ENCODE results near the gene CYB5R4. TPM values are rescaled to one million over a fixed set of nuclear protein-coding genes. Genes with fewer than 3 reads are reported as not detected.

The CYB5R4 gene, protein sequence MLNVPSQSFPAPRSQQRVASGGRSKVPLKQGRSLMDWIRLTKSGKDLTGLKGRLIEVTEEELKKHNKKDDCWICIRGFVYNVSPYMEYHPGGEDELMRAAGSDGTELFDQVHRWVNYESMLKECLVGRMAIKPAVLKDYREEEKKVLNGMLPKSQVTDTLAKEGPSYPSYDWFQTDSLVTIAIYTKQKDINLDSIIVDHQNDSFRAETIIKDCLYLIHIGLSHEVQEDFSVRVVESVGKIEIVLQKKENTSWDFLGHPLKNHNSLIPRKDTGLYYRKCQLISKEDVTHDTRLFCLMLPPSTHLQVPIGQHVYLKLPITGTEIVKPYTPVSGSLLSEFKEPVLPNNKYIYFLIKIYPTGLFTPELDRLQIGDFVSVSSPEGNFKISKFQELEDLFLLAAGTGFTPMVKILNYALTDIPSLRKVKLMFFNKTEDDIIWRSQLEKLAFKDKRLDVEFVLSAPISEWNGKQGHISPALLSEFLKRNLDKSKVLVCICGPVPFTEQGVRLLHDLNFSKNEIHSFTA
- 13.1 to 27.2 TPM (median 24.9 TPM) in 5 replicates for total RNA-seq (2022; extraction: Qiagen RNA extraction; ENCODE audit: low read depth)

DNA sequence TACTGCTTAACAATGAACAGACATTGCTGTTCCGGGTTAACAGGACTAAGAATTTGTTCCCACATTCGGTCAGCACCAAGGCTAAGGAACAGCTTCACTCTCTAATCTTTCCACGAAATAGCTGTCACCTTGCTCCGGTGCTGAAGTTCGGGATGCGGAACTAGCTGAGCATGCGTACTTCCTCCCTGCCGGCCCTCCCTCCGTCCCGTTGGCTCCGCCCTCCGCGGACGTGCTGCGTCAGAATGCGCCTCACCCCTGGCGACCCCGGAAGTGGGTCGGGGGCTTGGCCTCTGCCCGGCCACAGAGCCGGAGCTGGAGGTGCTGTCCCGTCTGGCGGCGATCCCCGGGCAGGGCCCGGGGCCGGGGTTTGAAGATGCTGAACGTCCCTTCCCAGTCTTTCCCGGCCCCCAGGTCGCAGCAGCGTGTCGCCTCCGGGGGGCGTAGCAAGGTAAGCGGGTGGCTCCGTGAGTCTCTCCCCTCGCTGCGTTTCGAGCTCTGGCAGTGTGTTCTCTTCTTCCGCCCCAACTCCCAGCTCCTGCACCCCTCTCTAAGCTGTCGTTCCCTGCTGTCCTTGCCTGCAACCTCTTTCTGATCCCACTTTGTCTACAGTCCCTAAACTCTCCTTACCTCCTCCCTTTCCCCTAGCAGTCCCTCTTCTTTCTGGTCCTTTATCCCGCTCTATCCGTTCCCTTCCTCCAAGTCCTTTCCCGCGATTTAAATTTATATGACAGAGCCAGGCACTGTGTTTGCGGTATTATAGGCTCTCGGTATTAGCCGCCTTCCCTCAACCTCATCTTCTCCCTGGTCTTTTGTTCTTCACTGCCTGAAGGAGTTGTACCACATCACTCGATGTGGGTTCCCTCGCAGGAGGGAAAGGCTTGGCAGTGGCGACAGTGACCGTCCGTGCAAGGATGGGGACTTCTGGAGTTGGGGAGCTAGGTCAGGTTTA, at the start of gene CYB5R4:
Gene CYB5R4, plus strand, starts transcription at position 280 of the 949 bp plus-strand sequence. Its CDS starts 94 bp downstream, at position 374.

DNA sequence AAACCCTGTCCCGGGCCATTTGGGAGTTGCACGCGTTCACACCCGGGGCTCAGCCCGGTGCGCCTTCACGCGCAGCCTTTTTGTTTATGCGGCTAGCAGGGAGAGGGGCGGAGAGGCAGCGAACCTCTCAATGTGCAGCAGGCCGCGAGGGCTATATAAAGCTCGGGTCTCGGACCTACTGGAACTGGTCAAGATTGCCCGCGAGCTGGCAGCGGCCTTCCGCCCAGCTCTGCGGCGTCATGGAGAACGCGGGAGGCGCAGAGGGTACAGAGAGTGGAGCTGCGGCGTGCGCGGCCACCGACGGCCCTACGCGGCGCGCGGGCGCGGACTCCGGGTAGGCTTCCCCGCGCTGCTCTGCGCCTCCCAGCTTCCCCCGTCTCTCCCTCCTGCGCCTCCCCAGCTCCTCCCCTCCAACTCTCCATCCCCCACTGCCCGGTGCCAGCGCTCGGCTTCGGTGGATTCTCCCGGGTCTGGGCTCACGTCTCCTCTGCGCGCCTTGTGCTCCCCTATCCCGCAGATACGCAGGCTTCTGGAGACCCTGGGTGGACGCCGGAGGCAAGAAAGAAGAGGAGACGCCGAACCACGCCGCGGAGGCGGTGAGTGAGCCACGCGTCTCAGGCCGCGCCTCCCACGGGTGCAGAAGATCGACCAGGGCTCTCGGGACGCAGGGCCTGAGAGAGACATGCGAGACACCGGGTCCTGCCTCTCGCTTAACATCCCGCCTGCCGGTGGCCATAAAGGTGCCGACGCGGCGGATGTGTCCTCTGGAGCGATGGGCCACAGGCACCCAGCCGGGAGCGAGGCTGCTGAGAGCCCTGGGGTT, 6.1 kb upstream of the CYB5R4 start, which contains the start of gene RIPPLY2:
Gene RIPPLY2, plus strand, starts transcription at position 183 of the 823 bp plus-strand sequence. Its CDS starts 57 bp downstream, at position 240.

Other genes with a start within 250 kb of the CYB5R4 start
- gene SNAP91, start 150.6 kb upstream of the CYB5R4 start, total RNA-seq (2022; extraction: Qiagen RNA extraction; ENCODE audit: low read depth) = 0.26 to 0.46 TPM (median 0.31 TPM) in 4 of 5 replicates, not detected in the other
- 0.46 to 0.91 TPM (median 0.84 TPM) in 3 of 5 replicates, not detected in the others for gene RIPPLY2, start 6.3 kb upstream of the CYB5R4 start, total RNA-seq (2022; extraction: Qiagen RNA extraction; ENCODE audit: low read depth)
- 1.1 to 1.7 TPM (median 1.3 TPM) in 5 replicates for gene MRAP2, start 174.1 kb downstream of the CYB5R4 start, total RNA-seq (2022; extraction: Qiagen RNA extraction; ENCODE audit: low read depth)

All from A549 treated with RU486 at 1 μM for 4 hours (cell line).